Measurements from ENCODE around the gene LDHB.
"Not testable (repeated sequence)": the region's sequence is repeated elsewhere in the genome, so short reads cannot be mapped to it uniquely, and the experiment has no call there.

LDHB gene

GRCh38 chr12:21606175-21606574 lies 51.5 kb downstream of the LDHB start:
- DNase-seq, result no peak

GRCh38 chr12:21604245-21605101 lies 53.2 kb downstream of the LDHB start, which contains the start of gene GYS2:
TSS of gene GYS2 (minus strand) at chr12:21604847. CDS start at chr12:21604592, 255 bp downstream.
- DNase-seq, result no peak

- DNase-seq, result no peak
Observed at GRCh38 chr12:21602774-21603173, 54.9 kb downstream of the LDHB start.

GRCh38 chr12:21600196-21600595 lies 57.4 kb downstream of the LDHB start:
- no peak for DNase-seq

GRCh38 chr12:21599143-21599999 lies 58.3 kb downstream of the LDHB start:
- DNase-seq, result no peak

GRCh38 chr12:21598651-21599050 lies 59.0 kb downstream of the LDHB start:
- DNase-seq, result no peak

GRCh38 chr12:21595356-21595755 lies 62.3 kb downstream of the LDHB start:
- DNase-seq, result not testable (repeated sequence)

GRCh38 chr12:21585485-21585884 lies 72.2 kb downstream of the LDHB start:
- no peak for DNase-seq

All from CD4-positive, alpha-beta T cell treated with Interleukin-17A for 1 hour (primary cell).